GM06990 (cell line): ENCODE results near the gene MALRD1.
"Not testable (repeated sequence)": the region's sequence is repeated elsewhere in the genome, so short reads cannot be mapped to it uniquely, and the experiment has no call there.

Experiments used
- DNase-seq: peaks from one replicate; pipeline ENCODE4 v3.0.0-alpha.2; 2011; ENCODE audit not compliant: insufficient read length; ENCODE audit errors: extremely low read depth
- H3K27me3 ChIP-seq: replicated peaks from 2 replicates; pipeline ENCODE4 v1.6.0; 2011; ENCODE audit warnings: low read length; ENCODE audit not compliant: control insufficient read depth, insufficient read depth
- H3K36me3 ChIP-seq: 2 replicates; pipeline ENCODE4 v1.5.1; 2011; ENCODE audit warnings: low read length; ENCODE audit not compliant: control insufficient read depth, insufficient read depth
- H3K4me3 ChIP-seq: replicated peaks from 2 replicates; pipeline ENCODE4 v1.5.1; 2011; ENCODE audit warnings: low read depth, mild to moderate bottlenecking, control low read depth, low read length
- TF ChIP-seq, protein P1 (sequence below): IDR thresholded peaks from 2 replicates; pipeline ENCODE4 v1.5.1; 2011; ENCODE audit warnings: low read length, control low read depth, mild to moderate bottlenecking, inconsistent platforms; ENCODE audit not compliant: insufficient read depth, poor library complexity, severe bottlenecking

MALRD1 gene

DNA sequence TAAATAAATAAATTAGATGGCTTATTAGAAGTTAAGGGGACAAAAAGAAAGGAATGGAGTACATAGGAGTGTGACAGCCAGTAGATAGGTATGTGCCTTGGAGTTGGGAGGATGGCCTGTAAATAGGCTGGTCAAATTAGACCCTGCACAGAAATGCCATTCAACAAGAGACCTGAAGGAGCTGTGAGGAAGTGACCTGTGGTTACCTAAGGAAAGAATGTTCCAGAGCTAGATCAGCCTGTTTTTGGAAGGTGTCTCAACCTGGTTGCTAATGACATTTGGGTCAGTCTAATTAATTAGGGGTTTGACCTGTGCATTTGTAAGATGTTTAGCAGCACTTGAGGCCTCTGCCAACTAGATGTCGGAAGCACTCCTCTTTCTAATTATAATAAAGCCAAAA is 452.4 kb downstream of the MALRD1 start:
- TF ChIP-seq, protein P1, sequence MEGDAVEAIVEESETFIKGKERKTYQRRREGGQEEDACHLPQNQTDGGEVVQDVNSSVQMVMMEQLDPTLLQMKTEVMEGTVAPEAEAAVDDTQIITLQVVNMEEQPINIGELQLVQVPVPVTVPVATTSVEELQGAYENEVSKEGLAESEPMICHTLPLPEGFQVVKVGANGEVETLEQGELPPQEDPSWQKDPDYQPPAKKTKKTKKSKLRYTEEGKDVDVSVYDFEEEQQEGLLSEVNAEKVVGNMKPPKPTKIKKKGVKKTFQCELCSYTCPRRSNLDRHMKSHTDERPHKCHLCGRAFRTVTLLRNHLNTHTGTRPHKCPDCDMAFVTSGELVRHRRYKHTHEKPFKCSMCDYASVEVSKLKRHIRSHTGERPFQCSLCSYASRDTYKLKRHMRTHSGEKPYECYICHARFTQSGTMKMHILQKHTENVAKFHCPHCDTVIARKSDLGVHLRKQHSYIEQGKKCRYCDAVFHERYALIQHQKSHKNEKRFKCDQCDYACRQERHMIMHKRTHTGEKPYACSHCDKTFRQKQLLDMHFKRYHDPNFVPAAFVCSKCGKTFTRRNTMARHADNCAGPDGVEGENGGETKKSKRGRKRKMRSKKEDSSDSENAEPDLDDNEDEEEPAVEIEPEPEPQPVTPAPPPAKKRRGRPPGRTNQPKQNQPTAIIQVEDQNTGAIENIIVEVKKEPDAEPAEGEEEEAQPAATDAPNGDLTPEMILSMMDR, result no peak
- H3K27me3 ChIP-seq, result no peaks in the 10 kb centered on the region
- DNase-seq, result no peak
- H3K36me3 ChIP-seq, result no peaks in the 10 kb centered on the region
- H3K4me3 ChIP-seq, result no peak overlapping the region

DNA sequence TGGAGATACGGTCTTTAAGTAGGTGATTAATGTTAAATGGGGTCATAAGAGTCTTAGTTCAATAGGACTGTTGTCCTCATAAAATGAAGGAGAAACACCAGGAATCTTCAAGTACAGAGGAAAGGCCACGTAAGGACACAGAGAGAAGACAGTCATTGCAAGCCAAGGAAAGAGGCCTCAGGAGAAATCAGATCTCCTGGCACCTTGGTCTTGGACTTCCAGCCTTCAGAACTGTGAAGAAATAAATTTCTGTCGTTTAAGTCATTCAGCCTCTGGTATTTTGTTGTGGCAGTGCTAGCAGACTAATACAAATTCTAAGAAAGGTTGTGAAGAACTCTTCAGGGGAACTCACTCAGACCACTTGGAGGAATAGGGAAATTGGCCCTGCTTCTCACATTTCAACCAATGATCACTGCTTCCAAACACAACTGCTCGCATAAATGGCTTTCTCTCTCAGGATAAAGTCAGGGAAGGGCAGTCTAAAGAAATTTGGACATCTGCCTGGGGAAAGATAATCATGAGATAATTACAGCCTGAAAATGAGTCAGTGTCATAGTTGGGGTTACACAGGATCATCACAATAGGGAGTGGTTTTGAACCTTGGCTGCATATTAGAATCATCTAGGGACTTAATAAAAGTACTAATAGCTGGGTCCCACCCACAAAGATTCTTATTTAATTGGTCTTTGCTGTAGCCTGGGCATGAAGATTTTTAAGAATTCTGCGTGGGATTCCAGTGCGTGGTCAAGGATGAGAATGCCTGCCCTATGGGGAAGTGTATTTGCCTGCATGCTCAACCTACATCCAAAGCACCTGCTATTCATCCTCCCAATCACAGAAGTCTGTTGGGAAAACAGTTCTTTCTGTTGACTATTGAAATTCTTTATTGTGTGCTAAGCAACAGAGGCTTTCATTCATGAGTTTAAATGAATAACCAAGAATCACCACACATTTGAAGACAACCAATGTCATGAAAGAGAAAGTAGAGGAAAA is 457.0 kb downstream of the MALRD1 start:
- TF ChIP-seq, protein P1, result no peak
- no peak overlapping the region for H3K4me3 ChIP-seq
- H3K36me3 ChIP-seq, result no peaks in the 10 kb centered on the region
- no peaks in the 10 kb centered on the region for H3K27me3 ChIP-seq
- DNase-seq, result no peak

DNA sequence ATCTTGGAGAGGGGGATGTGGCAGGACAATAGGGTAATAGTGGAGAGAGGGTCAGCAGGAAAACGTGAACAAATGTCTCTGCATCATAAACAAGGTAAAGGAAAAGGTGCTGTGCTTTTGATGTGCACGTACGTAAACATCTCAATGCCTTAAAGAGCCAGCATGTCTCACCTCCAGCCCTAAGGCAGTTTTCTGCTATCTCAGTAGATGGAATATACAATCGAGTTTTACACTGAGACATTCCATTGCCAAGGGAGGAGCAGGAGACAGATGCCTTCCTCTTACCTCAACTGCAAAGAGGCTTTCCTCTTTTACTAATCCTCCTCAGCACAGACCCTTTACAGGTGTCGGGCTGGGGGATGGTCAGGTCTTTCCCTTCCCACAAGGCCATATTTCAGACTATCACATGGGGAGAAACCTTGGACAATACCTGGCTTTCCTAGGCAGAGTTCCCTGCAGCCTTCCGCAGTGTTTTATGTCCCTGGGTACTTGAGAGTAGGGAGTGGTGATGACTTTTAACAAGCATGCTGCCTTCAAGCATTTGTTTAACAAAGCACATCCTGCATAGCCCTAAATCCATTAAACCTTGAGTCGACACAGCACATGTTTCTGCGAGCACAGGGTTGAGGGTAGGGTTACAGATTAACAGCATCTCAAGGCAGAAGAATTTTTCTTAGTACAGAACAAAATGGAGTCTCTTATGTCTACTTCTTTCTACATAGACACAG is 461.6 kb downstream of the MALRD1 start:
- not testable (repeated sequence) for H3K27me3 ChIP-seq, H3K36me3 ChIP-seq, DNase-seq, H3K4me3 ChIP-seq

DNA sequence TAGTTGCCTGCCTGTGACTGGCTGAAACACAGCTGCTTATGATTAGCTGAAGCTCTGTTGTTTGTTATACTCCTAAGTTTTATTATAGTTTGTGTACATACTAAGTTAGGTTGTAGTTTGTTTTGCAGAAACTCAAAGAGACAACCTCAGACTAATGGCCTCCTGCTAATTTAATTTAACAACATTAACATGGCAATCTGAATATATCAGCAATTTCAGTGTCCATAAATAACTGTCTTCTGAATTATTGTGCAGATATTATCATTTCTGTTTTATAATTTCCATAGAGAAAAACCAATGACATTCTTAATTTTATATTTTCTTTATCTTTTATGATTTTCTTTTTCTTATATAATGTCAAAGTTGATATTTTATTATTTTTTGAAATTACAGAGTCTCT is 469.5 kb downstream of the MALRD1 start:
- DNase-seq, result no peak
- Histone ChIP-seq H3K4me3 (no peak overlapping the region), H3K27me3 (no peaks in the 10 kb centered on the region), H3K36me3 (no peaks in the 10 kb centered on the region)
- TF ChIP-seq, protein P1, result no peak

DNA sequence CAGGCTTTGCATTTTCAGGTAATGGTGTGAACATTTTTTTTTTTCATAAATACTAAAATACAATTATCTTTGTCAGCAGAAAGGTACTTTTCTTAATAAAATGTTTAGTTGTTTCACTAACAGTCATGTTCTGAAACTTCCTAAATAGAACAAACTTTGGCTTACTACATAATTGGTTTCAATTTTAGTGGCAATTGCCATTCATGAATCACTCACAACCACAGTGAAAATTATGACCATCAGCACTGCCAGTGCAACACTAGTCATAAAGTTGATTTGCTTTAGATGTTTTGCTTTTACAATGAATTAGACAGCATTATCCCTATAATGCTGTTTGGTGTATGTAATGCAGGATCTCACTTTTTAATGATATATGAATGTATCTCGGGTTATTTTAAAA is 470.0 kb downstream of the MALRD1 start:
- DNase-seq, result no peak
- H3K27me3 ChIP-seq, result no peaks in the 10 kb centered on the region
- TF ChIP-seq, protein P1, result no peak
- no peak overlapping the region for H3K4me3 ChIP-seq
- no peaks in the 10 kb centered on the region for H3K36me3 ChIP-seq

DNA sequence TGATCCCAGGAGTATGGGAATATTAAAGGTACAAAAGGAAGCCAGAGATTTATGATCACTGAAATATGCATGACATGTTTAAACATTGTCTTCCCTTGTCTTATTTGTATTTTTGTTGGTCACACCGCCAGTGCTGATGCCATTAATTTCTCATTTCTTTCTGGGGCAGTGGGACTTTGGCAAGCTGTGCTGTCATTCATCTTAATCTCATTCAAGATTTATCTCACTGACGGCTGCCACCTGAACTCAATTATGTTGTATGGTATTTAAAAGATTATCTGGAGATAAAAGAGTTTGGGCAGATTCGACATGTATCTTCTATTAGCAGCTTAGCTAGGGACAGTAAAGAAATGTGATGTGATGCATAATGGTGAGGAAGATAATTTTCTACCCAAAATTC is 482.7 kb downstream of the MALRD1 start:
- DNase-seq, result no peak
- TF ChIP-seq, protein P1, result no peak
- Histone ChIP-seq H3K4me3 (no peak overlapping the region), H3K36me3 (no peaks in the 10 kb centered on the region), H3K27me3 (no peaks in the 10 kb centered on the region)
